ENCODE measurements around the gene USP5. TPM values are rescaled to one million over a fixed set of nuclear protein-coding genes. Genes with fewer than 3 reads are reported as not detected.
A peak's percentile ranks its signal among the peaks of the same experiment; 100 is the strongest.

The USP5 gene
- total and polyA plus RNA-seq, 2 experiments from 2014 or later: 145 to 156 TPM

DNA sequence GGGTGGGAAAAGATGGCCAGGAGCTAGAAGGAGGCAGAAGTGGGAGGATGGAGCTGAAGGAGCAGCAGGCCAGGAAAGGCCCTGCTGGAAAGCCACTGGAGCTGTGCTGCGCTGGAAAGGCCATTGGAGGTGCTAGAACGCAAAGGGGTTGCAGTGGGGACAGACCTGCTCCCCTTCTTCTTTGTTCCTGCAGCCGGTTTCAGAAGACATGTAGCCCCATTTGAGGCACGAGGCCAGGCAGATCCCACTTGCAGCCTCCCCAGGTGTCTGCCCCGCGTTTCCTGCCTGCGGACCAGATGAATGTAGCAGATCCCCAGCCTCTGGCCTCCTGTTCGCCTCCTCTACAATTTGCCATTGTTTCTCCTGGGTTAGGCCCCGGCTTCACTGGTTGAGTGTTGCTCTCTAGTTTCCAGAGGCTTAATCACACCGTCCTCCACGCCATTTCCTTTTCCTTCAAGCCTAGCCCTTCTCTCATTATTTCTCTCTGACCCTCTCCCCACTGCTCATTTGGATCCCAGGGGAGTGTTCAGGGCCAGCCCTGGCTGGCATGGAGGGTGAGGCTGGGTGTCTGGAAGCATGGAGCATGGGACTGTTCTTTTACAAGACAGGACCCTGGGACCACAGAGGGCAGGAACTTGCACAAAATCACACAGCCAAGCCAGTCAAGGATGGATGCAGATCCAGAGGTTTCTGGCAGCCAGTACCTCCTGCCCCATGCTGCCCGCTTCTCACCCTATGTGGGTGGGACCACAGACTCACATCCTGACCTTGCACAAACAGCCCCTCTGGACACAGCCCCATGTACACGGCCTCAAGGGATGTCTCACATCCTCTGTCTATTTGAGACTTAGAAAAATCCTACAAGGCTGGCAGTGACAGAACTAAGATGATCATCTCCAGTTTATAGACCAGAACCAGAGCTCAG lies 32.6 kb upstream of the USP5 start:
- Histone ChIP-seq H3K36me3 (no peaks in the 10 kb centered on the region), H3K4me3 (no peak overlapping the region), H3K9me3 (ENCODE audit: low read depth) (no peaks in the 10 kb centered on the region), H3K27me3 (no peaks in the 10 kb centered on the region), H3K27ac (no peak overlapping the region), H3K4me1 (ENCODE audit: low read depth) (peaks cover 27% of the 10 kb centered on the region)
- DNase-seq (ENCODE audit: low read depth in 1 of 2, low spot score in 1 of 2): no peak
- TF ChIP-seq, protein P1, sequence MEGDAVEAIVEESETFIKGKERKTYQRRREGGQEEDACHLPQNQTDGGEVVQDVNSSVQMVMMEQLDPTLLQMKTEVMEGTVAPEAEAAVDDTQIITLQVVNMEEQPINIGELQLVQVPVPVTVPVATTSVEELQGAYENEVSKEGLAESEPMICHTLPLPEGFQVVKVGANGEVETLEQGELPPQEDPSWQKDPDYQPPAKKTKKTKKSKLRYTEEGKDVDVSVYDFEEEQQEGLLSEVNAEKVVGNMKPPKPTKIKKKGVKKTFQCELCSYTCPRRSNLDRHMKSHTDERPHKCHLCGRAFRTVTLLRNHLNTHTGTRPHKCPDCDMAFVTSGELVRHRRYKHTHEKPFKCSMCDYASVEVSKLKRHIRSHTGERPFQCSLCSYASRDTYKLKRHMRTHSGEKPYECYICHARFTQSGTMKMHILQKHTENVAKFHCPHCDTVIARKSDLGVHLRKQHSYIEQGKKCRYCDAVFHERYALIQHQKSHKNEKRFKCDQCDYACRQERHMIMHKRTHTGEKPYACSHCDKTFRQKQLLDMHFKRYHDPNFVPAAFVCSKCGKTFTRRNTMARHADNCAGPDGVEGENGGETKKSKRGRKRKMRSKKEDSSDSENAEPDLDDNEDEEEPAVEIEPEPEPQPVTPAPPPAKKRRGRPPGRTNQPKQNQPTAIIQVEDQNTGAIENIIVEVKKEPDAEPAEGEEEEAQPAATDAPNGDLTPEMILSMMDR (IDR thresholded peaks at IDR 0.05; ENCODE audit: low read depth, low read length): no peak

DNA sequence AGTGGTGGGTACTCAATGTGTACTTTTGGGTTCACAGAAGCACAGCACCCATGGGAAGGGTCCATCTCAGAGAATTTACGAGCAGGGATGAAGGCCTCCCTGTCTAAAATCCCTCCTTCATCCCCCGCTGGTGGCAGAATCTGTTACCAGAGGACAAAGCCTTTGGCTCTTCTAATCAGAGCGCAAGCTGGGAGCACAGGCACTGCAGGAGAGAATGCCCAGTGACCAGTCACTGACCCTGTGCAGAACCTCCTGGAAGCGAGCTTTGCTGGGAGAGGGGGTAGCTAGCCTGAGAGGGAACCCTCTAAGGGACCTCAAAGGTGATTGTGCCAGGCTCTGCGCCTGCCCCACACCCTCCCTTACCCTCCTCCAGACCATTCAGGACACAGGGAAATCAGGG lies 31.8 kb upstream of the USP5 start:
- DNase-seq (ENCODE audit: low read depth in 1 of 2, low spot score in 1 of 2): no peak
- TF ChIP-seq, protein P1 (IDR thresholded peaks at IDR 0.05; ENCODE audit: low read depth, low read length): no peak
- Histone ChIP-seq H3K4me1 (ENCODE audit: low read depth) (peaks cover 27% of the 10 kb centered on the region), H3K27ac (peak overlapping the region; percentile 70), H3K9me3 (ENCODE audit: low read depth) (no peaks in the 10 kb centered on the region), H3K36me3 (no peaks in the 10 kb centered on the region), H3K4me3 (no peak overlapping the region), H3K27me3 (no peaks in the 10 kb centered on the region)

DNA sequence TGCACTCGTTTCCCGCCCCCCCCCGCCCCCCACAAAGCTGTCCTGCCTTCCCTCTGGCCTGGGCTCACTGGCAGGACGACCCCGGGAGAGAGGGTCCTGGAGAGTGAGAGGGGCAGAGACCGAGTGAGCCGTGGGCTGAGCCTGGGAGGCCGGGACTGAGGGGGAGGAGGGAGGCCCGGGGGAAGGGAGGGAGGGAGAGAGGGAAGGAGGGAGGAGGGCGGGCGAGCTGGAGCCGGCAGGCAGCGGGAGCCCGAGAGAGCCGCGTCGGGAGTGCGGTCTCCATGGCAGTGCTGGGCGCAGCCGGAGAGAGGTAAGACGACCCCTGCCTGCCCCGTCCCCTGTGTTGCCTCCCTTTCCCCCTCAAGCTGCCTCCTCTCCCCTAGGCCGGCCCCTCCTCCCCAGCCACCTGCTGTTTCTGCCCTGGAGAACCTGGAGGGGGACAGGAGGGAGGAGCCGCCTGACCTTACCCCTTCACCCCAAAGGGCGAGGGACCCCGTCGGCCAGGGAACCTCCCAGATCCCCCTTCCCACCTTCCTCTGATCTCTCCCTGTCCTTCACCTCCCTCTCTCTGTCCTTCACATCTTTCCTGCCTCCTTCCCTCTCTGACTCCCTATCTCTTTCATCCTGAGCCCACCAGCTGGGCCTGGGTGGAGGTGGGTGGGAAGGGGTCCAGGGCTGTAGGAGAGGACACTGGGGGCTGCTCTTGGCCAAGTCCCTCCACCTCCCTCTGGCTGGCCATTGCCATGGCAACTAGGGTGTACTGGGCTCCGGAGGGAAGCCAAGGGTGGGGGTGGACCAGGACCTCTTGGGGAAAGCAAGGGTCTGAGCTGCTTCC lies 30.1 kb upstream of the USP5 start, which contains the start of gene GPR162:
Gene GPR162 (plus strand): TSS at position 231 of the 835 bp plus-strand sequence. CDS start 2,078 bp downstream, outside the sequence.
- Histone ChIP-seq H3K4me1 (ENCODE audit: low read depth) (peaks cover 27% of the 10 kb centered on the region), H3K9me3 (ENCODE audit: low read depth) (no peaks in the 10 kb centered on the region), H3K27ac (peak within 1 kb of the TSS; percentile 70), H3K4me3 (peak within 1 kb of the TSS; percentile 47), H3K36me3 (no peaks in the 10 kb centered on the region), H3K27me3 (no peaks in the 10 kb centered on the region)
- TF ChIP-seq, protein P1 (IDR thresholded peaks at IDR 0.05; ENCODE audit: low read depth, low read length): no peak
- peak; percentile 75 to 86 for DNase-seq (ENCODE audit: low read depth in 1 of 2, low spot score in 1 of 2)

DNA sequence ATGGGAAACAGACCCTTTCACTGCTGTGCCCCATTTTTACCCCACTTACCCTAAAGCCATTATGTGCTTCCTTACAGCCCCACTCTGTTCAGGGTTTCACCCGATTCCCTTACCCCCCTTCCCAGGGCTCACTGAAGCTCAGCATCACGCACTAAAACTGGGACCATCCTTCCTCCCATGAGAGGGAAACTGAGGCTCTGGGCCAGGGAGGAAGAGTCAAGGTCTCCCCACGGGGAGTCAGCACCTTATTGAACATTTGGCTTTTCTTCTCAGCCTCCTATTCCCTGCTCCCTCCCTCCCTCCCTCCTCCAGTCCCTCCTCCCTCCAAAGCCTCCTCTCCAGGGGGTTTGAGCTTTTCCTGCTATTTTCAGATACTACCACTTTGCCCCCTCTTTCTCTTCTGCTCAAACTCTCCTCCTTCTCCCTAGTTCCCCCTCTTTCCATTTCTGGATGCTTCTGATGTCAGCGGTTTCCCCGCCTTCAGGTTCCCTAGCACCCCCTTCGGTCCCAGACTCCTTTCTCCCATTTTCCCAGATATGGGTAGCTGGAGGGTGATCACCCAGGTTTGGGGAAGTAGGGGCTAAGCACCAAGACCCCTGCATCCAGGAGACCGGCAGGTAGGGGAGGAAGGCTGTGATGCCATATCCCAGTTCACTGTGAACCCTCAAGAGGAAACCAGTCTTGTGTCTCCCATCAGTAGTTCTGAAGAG lies 29.4 kb upstream of the USP5 start:
- peak overlapping the region; percentile 47 for H3K4me3 ChIP-seq
- no peak overlapping the region for H3K27ac ChIP-seq
- peaks cover 32% of the 10 kb centered on the region for H3K4me1 ChIP-seq (ENCODE audit: low read depth)
- TF ChIP-seq, protein P1 (IDR thresholded peaks at IDR 0.05; ENCODE audit: low read depth, low read length): no peak
- H3K9me3 ChIP-seq (ENCODE audit: low read depth): no peaks in the 10 kb centered on the region
- no peak for DNase-seq (ENCODE audit: low read depth in 1 of 2, low spot score in 1 of 2)
- H3K27me3 ChIP-seq: no peaks in the 10 kb centered on the region
- no peaks in the 10 kb centered on the region for H3K36me3 ChIP-seq
